ENCODE measurements around the gene TTC34. TPM values are rescaled to one million over a fixed set of nuclear protein-coding genes. Genes with fewer than 3 reads are reported as not detected.
"Not testable (repeated sequence)": the region's sequence is repeated elsewhere in the genome, so short reads cannot be mapped to it uniquely, and the experiment has no call there.

TTC34 gene
- total RNA-seq, 2 experiments from 2014 or later: 0.79 to 0.81 TPM

- intact Hi-C loops (cut with micrococcal nuclease): no loop called here
- Mint-ChIP-seq H3K27ac (no peak overlapping the region), H3K4me3 (no peak overlapping the region), H3K9me3 (peaks cover 6% of the 10 kb centered on the region), H3K36me3 (ENCODE audit: low read depth) (no peaks in the 10 kb centered on the region), H3K27me3 (peaks cover 42% of the 10 kb centered on the region), H3K4me1 (ENCODE audit: low read depth) (peaks cover 1% of the 10 kb centered on the region)
- DNase-seq (no peak), ATAC-seq (peak; percentile 37)
- CTCF ChIA-PET: no interaction called here
- TF ChIP-seq CTCF (IDR thresholded peaks at IDR 0.05): no peak
- POLR2A ChIA-PET: interaction anchor here (0.9 kb wide), 1 partner anchor 17 kb away, joined by 3 read pairs; no protein-coding TSS in a partner anchor
Observed at GRCh38 chr1:2628191-2628932, 173.1 kb downstream of the TTC34 start.

GRCh38 chr1:2627746-2628145, 173.7 kb downstream of the TTC34 start:
- Mint-ChIP-seq H3K27me3 (peaks cover 42% of the 10 kb centered on the region), H3K36me3 (ENCODE audit: low read depth) (no peaks in the 10 kb centered on the region), H3K4me1 (ENCODE audit: low read depth) (peaks cover 7% of the 10 kb centered on the region), H3K9me3 (peaks cover 6% of the 10 kb centered on the region), H3K27ac (no peak overlapping the region), H3K4me3 (no peak overlapping the region)
- ChIA-PET POLR2A (interaction anchor here (0.9 kb wide), 1 partner anchor 17 kb away, joined by 3 read pairs; no protein-coding TSS in a partner anchor), CTCF (no interaction called here)
- no peak for DNase-seq
- intact Hi-C loops (cut with micrococcal nuclease): no loop called here
- ATAC-seq: no peak
- no peak for TF ChIP-seq CTCF (IDR thresholded peaks at IDR 0.05)

GRCh38 chr1:2625748-2626147, 175.7 kb downstream of the TTC34 start:
- CTCF ChIA-PET; intact Hi-C loops (cut with micrococcal nuclease); ATAC-seq; H3K9me3 Mint-ChIP-seq; H3K4me3 Mint-ChIP-seq; DNase-seq; H3K27ac Mint-ChIP-seq; H3K36me3 Mint-ChIP-seq (ENCODE audit: low read depth): not testable (repeated sequence)
- Mint-ChIP-seq H3K27me3 (peaks cover 37% of the 10 kb centered on the region), H3K4me1 (ENCODE audit: low read depth) (peaks cover 10% of the 10 kb centered on the region)
- POLR2A ChIA-PET: interaction anchor here (1.3 kb wide), 1 partner anchor 9 kb away, joined by 5 read pairs; no protein-coding TSS in a partner anchor

GRCh38 chr1:2625311-2625710, 176.2 kb downstream of the TTC34 start:
- CTCF ChIA-PET: no interaction called here
- no peak overlapping the region for H3K27ac Mint-ChIP-seq
- intact Hi-C loops (cut with micrococcal nuclease): no loop called here

GRCh38 chr1:2624735-2625300, 176.7 kb downstream of the TTC34 start:
- no peak overlapping the region for H3K27ac Mint-ChIP-seq
- TF ChIP-seq CTCF (IDR thresholded peaks at IDR 0.05): no peak
- H3K36me3 Mint-ChIP-seq (ENCODE audit: low read depth): no peaks in the 10 kb centered on the region
- H3K27me3 Mint-ChIP-seq: peaks cover 27% of the 10 kb centered on the region
- CTCF ChIA-PET: no interaction called here
- peaks cover 10% of the 10 kb centered on the region for H3K4me1 Mint-ChIP-seq (ENCODE audit: low read depth)
- peaks cover 8% of the 10 kb centered on the region for H3K9me3 Mint-ChIP-seq
- intact Hi-C loops (cut with micrococcal nuclease): no loop called here
- H3K4me3 Mint-ChIP-seq: no peak overlapping the region
- POLR2A ChIA-PET: interaction anchor here (1.3 kb wide), 1 partner anchor 8 kb away, joined by 5 read pairs; no protein-coding TSS in a partner anchor
- DNase-seq: no peak
- no peak for ATAC-seq

More at GRCh38 chr1:2625311-2625710, 176.2 kb downstream of the TTC34 start:
- H3K9me3 Mint-ChIP-seq: peaks cover 5% of the 10 kb centered on the region
- ATAC-seq (no peak), DNase-seq (no peak)
- H3K27me3 Mint-ChIP-seq: peaks cover 32% of the 10 kb centered on the region
- POLR2A ChIA-PET: interaction anchor here (1.3 kb wide), 1 partner anchor 9 kb away, joined by 5 read pairs; no protein-coding TSS in a partner anchor
- no peaks in the 10 kb centered on the region for H3K36me3 Mint-ChIP-seq (ENCODE audit: low read depth)
- peaks cover 10% of the 10 kb centered on the region for H3K4me1 Mint-ChIP-seq (ENCODE audit: low read depth)
- H3K4me3 Mint-ChIP-seq: no peak overlapping the region
- TF ChIP-seq CTCF (IDR thresholded peaks at IDR 0.05): no peak
